ENCODE data around the gene DLG2.

DLG2 gene

DNA sequence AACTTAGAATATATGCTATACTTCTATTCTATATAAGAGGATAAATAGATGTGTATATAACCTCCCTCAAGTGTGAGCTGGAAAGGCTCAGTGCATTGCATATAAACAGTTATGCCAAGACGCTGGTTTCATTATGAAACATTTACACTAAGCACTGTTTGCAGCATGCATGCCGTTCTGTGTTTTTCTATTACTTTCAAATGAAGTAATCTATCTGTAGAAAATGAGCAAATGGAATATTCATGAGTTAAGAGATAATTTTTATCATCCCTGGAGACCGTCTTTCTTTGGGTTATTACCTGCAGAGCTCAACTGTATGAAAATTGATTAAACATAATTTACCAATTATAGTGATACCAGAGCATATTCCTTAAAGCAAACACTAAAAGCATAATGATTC, 1415.2 kb downstream of the DLG2 start:
- no peak overlapping the region for H3K4me3 ChIP-seq (replicated peaks; ENCODE audit: low read depth, low read length)

DNA sequence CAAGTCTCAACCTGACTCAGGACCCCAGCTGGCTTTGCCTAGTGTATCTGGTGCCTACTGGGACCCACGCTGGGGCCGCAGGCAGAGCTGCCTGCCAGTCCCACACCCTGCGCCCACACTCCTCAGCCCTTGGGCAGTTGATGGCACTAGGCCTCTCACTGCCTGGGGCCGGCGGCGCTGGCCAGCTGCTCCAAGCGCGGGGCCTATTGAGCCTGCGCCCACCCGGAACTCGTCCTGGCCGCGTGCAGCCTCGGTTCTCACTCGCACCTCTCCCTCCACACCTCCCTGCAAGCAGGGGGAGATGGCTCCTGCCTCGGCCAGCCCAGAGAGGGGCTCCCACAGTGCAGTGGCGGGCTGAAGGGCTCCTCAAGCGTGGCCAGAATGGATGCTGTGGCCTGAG, 1432.4 kb downstream of the DLG2 start:
- H3K4me3 ChIP-seq (replicated peaks; ENCODE audit: low read depth, low read length): no peak overlapping the region
- TF ChIP-seq, protein P1, sequence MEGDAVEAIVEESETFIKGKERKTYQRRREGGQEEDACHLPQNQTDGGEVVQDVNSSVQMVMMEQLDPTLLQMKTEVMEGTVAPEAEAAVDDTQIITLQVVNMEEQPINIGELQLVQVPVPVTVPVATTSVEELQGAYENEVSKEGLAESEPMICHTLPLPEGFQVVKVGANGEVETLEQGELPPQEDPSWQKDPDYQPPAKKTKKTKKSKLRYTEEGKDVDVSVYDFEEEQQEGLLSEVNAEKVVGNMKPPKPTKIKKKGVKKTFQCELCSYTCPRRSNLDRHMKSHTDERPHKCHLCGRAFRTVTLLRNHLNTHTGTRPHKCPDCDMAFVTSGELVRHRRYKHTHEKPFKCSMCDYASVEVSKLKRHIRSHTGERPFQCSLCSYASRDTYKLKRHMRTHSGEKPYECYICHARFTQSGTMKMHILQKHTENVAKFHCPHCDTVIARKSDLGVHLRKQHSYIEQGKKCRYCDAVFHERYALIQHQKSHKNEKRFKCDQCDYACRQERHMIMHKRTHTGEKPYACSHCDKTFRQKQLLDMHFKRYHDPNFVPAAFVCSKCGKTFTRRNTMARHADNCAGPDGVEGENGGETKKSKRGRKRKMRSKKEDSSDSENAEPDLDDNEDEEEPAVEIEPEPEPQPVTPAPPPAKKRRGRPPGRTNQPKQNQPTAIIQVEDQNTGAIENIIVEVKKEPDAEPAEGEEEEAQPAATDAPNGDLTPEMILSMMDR (IDR thresholded peaks at IDR 0.05; ENCODE audit: low read length, missing control alignments): no peak
- DNase-seq (ENCODE audit: low read depth): no peak

More for the DNA sequence above, 1415.2 kb downstream of the DLG2 start:
- DNase-seq (ENCODE audit: low read depth): no peak
- TF ChIP-seq, protein P1 (IDR thresholded peaks at IDR 0.05; ENCODE audit: low read length, missing control alignments): no peak

DNA sequence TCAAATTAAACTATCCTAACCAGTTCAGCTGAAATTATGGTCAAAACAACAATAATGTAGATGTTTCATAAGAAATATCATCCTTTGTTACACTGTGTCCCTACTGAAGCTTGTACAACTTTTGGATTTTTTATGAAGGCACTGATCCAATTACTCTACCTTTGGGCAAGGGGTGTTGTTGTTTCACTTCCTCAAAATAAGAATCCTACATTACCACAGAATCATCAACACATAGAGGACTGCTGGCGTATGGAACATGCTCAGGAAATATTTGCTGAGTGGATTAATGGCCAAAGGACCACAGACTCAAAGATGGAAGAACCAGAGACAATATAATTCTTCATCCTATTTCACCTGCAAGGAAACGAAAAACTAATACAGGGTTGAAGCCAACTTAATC, 1433.4 kb downstream of the DLG2 start:
- no peak overlapping the region for H3K4me3 ChIP-seq (replicated peaks; ENCODE audit: low read depth, low read length)
- no peak for DNase-seq (ENCODE audit: low read depth)
- TF ChIP-seq, protein P1 (IDR thresholded peaks at IDR 0.05; ENCODE audit: low read length, missing control alignments): no peak

DNA sequence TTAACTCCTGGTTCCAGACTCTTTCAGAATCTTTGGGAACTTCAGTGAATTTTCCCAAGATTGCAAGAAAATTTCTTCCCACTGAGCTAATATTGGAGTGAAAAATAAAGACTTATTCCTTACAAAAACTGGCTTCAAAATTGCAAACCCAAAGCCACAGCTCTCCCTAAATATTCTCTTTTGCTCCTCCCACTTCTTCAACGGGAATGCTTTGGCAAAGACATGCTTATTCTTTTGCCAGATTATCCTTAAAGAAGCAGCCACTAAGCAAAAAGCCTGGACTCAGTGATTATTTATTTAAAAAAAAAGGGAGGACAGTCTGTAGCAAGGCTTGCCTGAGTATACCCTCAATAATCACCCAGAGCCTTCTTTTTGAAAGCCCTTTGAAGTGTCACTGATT, 1438.6 kb downstream of the DLG2 start:
- no peak overlapping the region for H3K4me3 ChIP-seq (replicated peaks; ENCODE audit: low read depth, low read length)
- DNase-seq (ENCODE audit: low read depth): no peak
- TF ChIP-seq, protein P1 (IDR thresholded peaks at IDR 0.05; ENCODE audit: low read length, missing control alignments): no peak

DNA sequence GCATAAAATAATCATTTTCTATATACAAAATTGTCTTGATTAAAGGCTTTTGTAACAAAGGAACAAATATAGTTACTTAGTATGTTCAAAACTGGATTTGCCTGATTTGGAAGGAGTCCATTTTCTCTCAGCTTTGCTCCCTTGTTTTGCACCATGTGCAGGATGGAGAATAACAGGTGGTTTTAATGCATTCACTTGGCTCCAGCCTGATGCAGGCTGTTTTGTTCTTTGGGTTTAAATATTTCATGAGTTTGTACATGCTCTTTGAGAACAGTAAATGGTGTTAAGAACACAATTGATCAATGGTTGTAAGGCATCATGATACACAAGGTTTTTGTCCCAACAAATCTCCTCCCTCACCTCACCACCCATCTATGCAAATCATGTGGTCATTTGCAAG, 1454.1 kb downstream of the DLG2 start:
- H3K4me3 ChIP-seq (replicated peaks; ENCODE audit: low read depth, low read length): no peak overlapping the region
- TF ChIP-seq, protein P1 (IDR thresholded peaks at IDR 0.05; ENCODE audit: low read length, missing control alignments): no peak
- DNase-seq (ENCODE audit: low read depth): no peak

DNA sequence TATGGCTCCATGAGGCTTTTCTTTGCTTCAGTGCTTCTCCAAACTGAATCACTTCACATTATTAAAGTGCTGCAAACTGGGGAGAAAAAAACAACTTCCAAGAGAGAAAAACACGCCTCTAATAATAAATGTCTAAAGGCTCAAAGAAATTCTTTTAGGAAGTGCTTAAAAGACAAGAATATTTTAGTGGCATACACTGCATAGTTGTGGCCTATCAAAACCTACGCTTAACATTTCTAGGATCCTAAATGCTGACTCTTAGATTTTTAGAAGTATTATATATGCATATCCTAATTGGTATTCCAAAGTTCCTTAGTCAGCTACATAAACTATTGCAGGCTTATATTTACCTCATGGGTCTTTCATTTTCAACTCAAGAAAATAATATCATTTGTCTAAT, 1462.0 kb downstream of the DLG2 start:
- DNase-seq (ENCODE audit: low read depth): no peak
- no peak overlapping the region for H3K4me3 ChIP-seq (replicated peaks; ENCODE audit: low read depth, low read length)
- TF ChIP-seq, protein P1 (IDR thresholded peaks at IDR 0.05; ENCODE audit: low read length, missing control alignments): no peak

DNA sequence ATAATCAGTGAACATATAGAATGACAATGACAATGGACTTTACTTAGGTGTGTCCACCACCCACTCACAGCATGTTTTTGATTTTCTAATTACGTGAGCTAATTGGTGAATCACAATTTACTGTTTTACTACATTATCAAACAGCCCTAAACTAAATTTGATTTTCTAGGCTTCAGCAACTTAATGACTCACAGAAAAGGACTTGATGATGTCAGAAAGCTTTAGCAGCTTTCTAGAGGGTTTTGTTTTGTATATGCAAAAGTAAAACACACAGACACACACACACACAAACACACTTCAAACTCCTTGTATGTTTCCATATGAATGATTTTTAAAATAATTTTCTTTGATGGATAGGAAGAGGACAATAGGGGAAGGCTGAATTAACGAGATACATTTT, 1462.4 kb downstream of the DLG2 start:
- H3K4me3 ChIP-seq (replicated peaks; ENCODE audit: low read depth, low read length): no peak overlapping the region
- TF ChIP-seq, protein P1 (IDR thresholded peaks at IDR 0.05; ENCODE audit: low read length, missing control alignments): no peak
- DNase-seq (ENCODE audit: low read depth): no peak
